ENCODE measurements around the gene HDLBP. TPM values are rescaled to one million over a fixed set of nuclear protein-coding genes. Genes with fewer than 3 reads are reported as not detected.

The HDLBP gene
- total RNA-seq, 6 donors from 2014 or later, result 339 to 691 (median 487) TPM

DNA sequence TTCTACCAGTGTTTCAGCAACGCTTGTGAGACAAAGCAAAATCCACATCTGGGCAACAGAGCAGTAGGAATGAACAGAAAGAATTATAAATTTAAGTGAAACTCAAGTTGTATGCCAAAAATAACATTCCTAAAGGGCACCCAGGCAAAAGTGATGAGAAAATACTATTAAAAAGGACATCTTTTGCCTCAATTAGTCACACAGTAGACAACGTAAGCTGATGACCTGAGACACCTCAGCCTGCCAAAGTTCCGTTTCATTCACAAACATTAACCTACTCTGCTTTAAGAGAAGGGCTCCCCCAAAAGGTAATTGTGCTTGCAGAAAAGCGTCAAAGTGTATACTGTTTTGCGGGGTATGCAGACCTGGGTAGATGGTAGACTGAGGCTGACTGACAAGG, 7.2 kb downstream of the HDLBP start:
- 80 to 93% methylated on average over 5 of the region's 5 CpGs for WGBS, 2 donors

DNA sequence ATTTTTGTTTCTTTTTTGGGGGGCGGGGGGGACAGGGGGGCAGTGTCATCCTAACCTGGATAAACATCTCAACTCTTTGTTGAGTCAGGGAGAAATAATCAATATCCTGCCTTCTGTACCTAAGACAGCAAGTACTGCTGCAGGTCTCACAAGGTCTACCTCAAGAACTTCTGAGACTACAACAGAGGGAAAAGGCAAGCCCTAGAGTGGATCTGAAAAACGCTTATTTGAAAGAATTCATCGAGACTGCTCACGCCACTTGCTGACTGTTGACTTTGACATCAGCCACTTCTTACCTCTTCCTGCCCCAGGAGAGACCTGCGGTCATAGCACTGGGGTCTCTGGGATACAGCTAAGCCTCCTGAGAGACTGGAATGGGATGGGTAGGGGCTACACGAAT, 8.4 kb downstream of the HDLBP start:
- no peak for ATAC-seq (ENCODE audit: low FRiP score in 2 of 2)
- H3K4me1 ChIP-seq, result peaks cover 14 to 33% (median 26%) of the 10 kb centered on the region in 4 donors
- no peaks in the 10 kb centered on the region for H3K36me3 ChIP-seq
- no peaks in the 10 kb centered on the region for H3K27me3 ChIP-seq
- H3K4me3 ChIP-seq, result no peak overlapping the region
- H3K9me3 ChIP-seq, result no peaks in the 10 kb centered on the region
- WGBS, 2 donors, result 67 to 75% methylated on average over 6 of the region's 6 CpGs
- no peak for DNase-seq
- no peak for TF ChIP-seq POLR2A (IDR thresholded peaks at IDR 0.05)
- TF ChIP-seq POLR2AphosphoS5 (IDR thresholded peaks at IDR 0.05), result no peak
- TF ChIP-seq, protein P1, sequence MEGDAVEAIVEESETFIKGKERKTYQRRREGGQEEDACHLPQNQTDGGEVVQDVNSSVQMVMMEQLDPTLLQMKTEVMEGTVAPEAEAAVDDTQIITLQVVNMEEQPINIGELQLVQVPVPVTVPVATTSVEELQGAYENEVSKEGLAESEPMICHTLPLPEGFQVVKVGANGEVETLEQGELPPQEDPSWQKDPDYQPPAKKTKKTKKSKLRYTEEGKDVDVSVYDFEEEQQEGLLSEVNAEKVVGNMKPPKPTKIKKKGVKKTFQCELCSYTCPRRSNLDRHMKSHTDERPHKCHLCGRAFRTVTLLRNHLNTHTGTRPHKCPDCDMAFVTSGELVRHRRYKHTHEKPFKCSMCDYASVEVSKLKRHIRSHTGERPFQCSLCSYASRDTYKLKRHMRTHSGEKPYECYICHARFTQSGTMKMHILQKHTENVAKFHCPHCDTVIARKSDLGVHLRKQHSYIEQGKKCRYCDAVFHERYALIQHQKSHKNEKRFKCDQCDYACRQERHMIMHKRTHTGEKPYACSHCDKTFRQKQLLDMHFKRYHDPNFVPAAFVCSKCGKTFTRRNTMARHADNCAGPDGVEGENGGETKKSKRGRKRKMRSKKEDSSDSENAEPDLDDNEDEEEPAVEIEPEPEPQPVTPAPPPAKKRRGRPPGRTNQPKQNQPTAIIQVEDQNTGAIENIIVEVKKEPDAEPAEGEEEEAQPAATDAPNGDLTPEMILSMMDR (IDR thresholded peaks at IDR 0.05), result no peak
- no peak for TF ChIP-seq EP300 (IDR thresholded peaks at IDR 0.05)
- no peak overlapping the region for H3K27ac ChIP-seq

More for the DNA sequence above, 7.2 kb downstream of the HDLBP start:
- no peaks in the 10 kb centered on the region for H3K36me3 ChIP-seq
- H3K9me3 ChIP-seq, result no peaks in the 10 kb centered on the region
- H3K4me3 ChIP-seq, result no peak overlapping the region
- TF ChIP-seq POLR2A (IDR thresholded peaks at IDR 0.05) (no peak), EP300 (IDR thresholded peaks at IDR 0.05) (no peak), POLR2AphosphoS5 (IDR thresholded peaks at IDR 0.05) (no peak)
- TF ChIP-seq, protein P1 (IDR thresholded peaks at IDR 0.05), result no peak
- H3K27me3 ChIP-seq, result no peaks in the 10 kb centered on the region
- DNase-seq, result no peak
- H3K27ac ChIP-seq, result no peak overlapping the region
- ATAC-seq (ENCODE audit: low FRiP score in 2 of 2), result no peak
- H3K4me1 ChIP-seq, result peaks cover 8 to 25% (median 17%) of the 10 kb centered on the region in 4 donors

DNA sequence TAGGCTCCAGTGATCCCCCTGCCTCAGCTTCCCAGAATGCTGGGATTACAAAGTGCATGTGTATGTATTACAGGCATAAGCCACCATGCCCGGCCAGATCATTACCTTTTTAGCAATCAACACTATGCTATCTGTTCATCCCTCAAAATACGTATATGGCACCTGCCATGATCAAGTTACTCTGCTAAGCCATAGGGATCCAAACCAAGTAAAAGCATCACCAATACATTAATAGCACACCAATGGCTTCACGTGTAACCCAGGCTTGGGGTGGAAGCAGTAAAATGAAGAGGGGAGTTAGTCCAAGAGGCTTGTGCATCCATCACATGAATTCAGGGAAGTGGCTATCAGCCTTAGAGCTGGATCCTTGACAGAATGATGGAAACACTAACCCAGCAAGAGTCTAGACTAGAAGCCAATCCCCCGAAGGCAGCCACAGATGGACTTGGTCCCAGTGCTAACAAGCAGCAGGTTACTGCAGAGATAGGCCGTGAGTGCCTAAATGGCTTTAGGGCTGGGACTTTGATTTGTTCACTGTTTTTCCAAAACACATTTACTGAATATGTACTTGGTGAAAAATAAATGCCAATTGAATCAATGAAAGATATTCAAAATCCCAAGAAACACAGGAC, 11.3 kb downstream of the HDLBP start:
- DNase-seq, result no peak
- WGBS, 2 donors, result 87 to 95% methylated on average over 5 of the region's 5 CpGs
- Histone ChIP-seq H3K27me3 (no peaks in the 10 kb centered on the region), H3K4me3 (no peak overlapping the region), H3K4me1 (peaks cover 11 to 26% (median 19%) of the 10 kb centered on the region in 4 donors), H3K9me3 (no peaks in the 10 kb centered on the region), H3K27ac (no peak overlapping the region), H3K36me3 (no peaks in the 10 kb centered on the region)
- no peak for ATAC-seq (ENCODE audit: low FRiP score in 2 of 2)
- TF ChIP-seq EP300 (IDR thresholded peaks at IDR 0.05), result no peak
- TF ChIP-seq POLR2A (IDR thresholded peaks at IDR 0.05), result no peak
- TF ChIP-seq, protein P1 (IDR thresholded peaks at IDR 0.05), result no peak
- no peak for TF ChIP-seq POLR2AphosphoS5 (IDR thresholded peaks at IDR 0.05)

DNA sequence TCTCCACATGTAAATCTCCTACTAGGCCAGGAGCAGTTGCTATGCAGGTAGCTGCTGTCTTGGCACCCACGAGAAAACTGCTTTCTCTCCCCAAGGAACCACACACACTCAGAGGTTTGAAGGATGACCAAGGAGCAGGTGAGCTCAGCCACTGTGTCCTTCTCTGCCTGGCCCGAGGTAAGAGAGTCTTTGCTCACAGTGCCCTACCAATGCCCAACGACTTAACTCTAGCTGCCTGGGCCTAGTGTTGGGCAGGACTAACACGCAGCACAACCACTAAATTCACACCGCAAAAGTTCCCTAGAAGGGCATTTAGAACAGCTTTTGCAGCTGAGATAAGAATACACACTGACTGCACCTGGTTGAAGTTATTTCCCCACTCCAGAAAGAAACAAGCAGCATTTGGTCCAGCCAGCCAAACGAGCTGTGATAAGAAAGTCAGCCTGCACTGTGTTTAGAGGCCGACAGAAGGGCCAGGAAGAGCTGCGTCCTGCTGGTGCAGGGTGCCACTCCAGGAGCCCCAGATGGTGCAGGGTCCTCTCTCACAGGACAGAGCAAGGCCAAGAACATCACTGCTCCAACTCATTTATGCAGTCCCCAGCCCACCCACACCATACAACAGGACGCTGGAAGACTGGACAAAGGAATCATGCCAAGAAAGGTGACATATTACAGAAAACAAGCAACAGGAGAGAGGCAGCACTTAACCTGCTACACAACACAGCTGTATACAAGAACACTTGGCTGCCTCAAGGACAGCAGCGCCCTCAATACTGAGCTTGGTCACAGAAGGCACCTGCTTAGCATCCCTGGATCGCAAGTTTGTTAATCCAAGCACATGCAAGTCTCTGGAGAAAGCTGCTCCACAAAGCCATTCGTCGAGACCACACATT, 12.5 kb downstream of the HDLBP start:
- Histone ChIP-seq H3K36me3 (no peaks in the 10 kb centered on the region), H3K27ac (no peak overlapping the region), H3K4me3 (no peak overlapping the region), H3K9me3 (no peaks in the 10 kb centered on the region), H3K4me1 (peaks cover 10 to 21% (median 17%) of the 10 kb centered on the region in 4 donors), H3K27me3 (no peaks in the 10 kb centered on the region)
- TF ChIP-seq, protein P1 (IDR thresholded peaks at IDR 0.05), result no peak
- TF ChIP-seq POLR2A (IDR thresholded peaks at IDR 0.05) (no peak), POLR2AphosphoS5 (IDR thresholded peaks at IDR 0.05) (no peak)
- 72 to 73% methylated on average over 11 to 13 of the region's 13 CpGs for WGBS, 2 donors
- DNase-seq, result no peak
- ATAC-seq (ENCODE audit: low FRiP score in 2 of 2), result peak in 1 of 2 donors; percentile 61

Measured in upper lobe of left lung (tissue), 6 donors.